Measurements from ENCODE around the gene LGALS12. TPM values are rescaled to one million over a fixed set of nuclear protein-coding genes. Genes with fewer than 3 reads are reported as not detected.
A peak's percentile ranks its signal among the peaks of the same experiment; 100 is the strongest.

The LGALS12 gene
- total RNA-seq, 2 experiments from 2014 or later = not detected

DNA sequence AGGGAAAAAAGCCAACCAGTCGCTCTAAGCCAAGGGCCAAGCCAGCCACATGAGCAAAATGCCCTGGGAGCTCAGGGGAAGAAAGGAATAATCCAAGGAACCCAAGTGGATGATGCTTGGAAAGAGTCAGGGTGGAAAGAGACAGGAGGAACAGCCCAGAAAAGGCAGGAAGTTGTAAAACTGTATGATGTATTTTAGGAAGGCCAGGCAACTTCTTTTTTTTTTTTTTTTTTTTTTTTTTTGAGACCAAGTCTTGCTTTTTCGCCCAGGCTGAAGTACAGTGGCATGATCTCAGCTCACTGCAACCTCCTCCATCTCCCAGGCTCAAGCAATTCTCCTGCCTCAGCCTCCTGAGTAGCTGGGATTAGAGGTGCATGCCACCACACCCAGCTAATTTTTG is 1.6 kb downstream of the LGALS12 start:
- no peaks in the 10 kb centered on the region for H3K4me1 ChIP-seq (ENCODE audit: insufficient read depth, low read length, poor library complexity, severe bottlenecking)
- H3K4me3 ChIP-seq (ENCODE audit: low read depth, low read length, poor library complexity, severe bottlenecking) = no peak overlapping the region
- H3K9me3 ChIP-seq (ENCODE audit: low read length) = no peaks in the 10 kb centered on the region
- TF ChIP-seq, protein P1, sequence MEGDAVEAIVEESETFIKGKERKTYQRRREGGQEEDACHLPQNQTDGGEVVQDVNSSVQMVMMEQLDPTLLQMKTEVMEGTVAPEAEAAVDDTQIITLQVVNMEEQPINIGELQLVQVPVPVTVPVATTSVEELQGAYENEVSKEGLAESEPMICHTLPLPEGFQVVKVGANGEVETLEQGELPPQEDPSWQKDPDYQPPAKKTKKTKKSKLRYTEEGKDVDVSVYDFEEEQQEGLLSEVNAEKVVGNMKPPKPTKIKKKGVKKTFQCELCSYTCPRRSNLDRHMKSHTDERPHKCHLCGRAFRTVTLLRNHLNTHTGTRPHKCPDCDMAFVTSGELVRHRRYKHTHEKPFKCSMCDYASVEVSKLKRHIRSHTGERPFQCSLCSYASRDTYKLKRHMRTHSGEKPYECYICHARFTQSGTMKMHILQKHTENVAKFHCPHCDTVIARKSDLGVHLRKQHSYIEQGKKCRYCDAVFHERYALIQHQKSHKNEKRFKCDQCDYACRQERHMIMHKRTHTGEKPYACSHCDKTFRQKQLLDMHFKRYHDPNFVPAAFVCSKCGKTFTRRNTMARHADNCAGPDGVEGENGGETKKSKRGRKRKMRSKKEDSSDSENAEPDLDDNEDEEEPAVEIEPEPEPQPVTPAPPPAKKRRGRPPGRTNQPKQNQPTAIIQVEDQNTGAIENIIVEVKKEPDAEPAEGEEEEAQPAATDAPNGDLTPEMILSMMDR (conservative IDR thresholded peaks at IDR 0.05; ENCODE audit: low read length) = no peak
- no peak for TF ChIP-seq EZH2phosphoT487 (IDR thresholded peaks at IDR 0.05; ENCODE audit: borderline replicate concordance, low read depth, low read length)
- no TSS peak for BruUV-seq (replicated peaks)
- H3K79me2 ChIP-seq (ENCODE audit: insufficient read depth, low read depth, low read length) = no peaks in the 10 kb centered on the region
- H3K36me3 ChIP-seq (ENCODE audit: insufficient read depth, low read length) = no peaks in the 10 kb centered on the region
- CTCF ChIA-PET (ENCODE audit: unreplicated experiment) = no interaction called here
- no peak overlapping the region for H2AFZ ChIP-seq (ENCODE audit: low read length)
- H4K20me1 ChIP-seq (ENCODE audit: insufficient read depth, low read length) = no peaks in the 10 kb centered on the region
- POLR2A ChIA-PET = interaction anchor here (0.7 kb wide), 1 partner anchor 55 kb away, joined by 4 read pairs; no protein-coding TSS in a partner anchor
- no peak for DNase-seq (ENCODE audit: low spot score)
- no peaks in the 10 kb centered on the region for H3K9me2 ChIP-seq (ENCODE audit: insufficient read depth, low read length)
- intact Hi-C loops (cut with micrococcal nuclease; ENCODE audit: unreplicated experiment) = no loop called here
- H3K4me2 ChIP-seq (ENCODE audit: low read length) = no peak overlapping the region
- no peak overlapping the region for H3K27ac ChIP-seq (ENCODE audit: low read depth, low read length, poor library complexity, severe bottlenecking)

DNA sequence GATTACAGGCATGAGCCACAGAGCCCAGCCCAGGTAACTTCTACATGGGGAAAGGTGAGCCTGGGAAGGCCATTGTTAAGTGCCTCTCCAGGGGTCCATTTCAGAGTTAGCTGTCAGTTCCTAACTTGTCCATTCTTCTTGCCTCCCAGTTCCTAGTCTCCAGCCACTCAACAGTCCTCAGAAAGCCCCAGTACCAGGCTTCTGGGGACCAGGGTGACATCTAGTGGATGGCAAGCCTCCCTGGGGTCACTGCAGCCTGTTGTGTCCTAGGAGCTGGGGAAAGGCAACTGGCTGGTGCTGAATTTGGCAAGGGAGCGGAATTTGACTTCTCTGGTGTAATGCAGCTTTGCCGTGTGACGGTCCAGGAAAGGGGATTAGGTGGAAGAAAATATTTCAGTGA is 2.1 kb downstream of the LGALS12 start:
- Histone ChIP-seq H3K9me3 (ENCODE audit: low read length) (no peaks in the 10 kb centered on the region), H3K27ac (ENCODE audit: low read depth, low read length, poor library complexity, severe bottlenecking) (no peak overlapping the region), H3K4me1 (ENCODE audit: insufficient read depth, low read length, poor library complexity, severe bottlenecking) (no peaks in the 10 kb centered on the region), H4K20me1 (ENCODE audit: insufficient read depth, low read length) (no peaks in the 10 kb centered on the region), H3K36me3 (ENCODE audit: insufficient read depth, low read length) (no peaks in the 10 kb centered on the region), H3K9me2 (ENCODE audit: insufficient read depth, low read length) (no peaks in the 10 kb centered on the region), H3K79me2 (ENCODE audit: insufficient read depth, low read depth, low read length) (no peaks in the 10 kb centered on the region), H2AFZ (ENCODE audit: low read length) (no peak overlapping the region), H3K4me2 (ENCODE audit: low read length) (no peak overlapping the region), H3K4me3 (ENCODE audit: low read depth, low read length, poor library complexity, severe bottlenecking) (no peak overlapping the region)
- CTCF ChIA-PET (ENCODE audit: unreplicated experiment) = no interaction called here
- no TSS peak for BruUV-seq (replicated peaks)
- intact Hi-C loops (cut with micrococcal nuclease; ENCODE audit: unreplicated experiment) = no loop called here
- POLR2A ChIA-PET = no interaction called here
- DNase-seq (ENCODE audit: low spot score) = peak; percentile 41
- TF ChIP-seq, protein P1 (conservative IDR thresholded peaks at IDR 0.05; ENCODE audit: low read length) = peak; percentile 68
- TF ChIP-seq EZH2phosphoT487 (IDR thresholded peaks at IDR 0.05; ENCODE audit: borderline replicate concordance, low read depth, low read length) = no peak

DNA sequence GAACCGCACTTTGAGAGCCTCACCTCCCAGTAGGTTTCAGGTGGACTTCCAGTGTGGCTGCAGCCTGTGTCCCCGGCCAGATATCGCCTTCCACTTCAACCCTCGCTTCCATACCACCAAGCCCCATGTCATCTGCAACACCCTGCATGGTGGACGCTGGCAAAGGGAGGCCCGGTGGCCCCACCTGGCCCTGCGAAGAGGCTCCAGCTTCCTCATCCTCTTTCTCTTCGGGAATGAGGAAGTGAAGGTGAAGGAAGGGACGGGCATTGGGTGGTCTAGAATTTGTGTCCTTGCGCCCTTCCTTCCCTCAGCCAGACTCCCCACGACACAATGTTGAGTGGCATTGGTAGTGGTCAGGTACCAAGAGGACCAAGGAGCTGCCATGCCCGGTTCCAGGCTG is 2.9 kb downstream of the LGALS12 start:
- Histone ChIP-seq H4K20me1 (ENCODE audit: insufficient read depth, low read length) (no peaks in the 10 kb centered on the region), H3K4me1 (ENCODE audit: insufficient read depth, low read length, poor library complexity, severe bottlenecking) (no peaks in the 10 kb centered on the region), H3K9me3 (ENCODE audit: low read length) (no peaks in the 10 kb centered on the region), H3K9me2 (ENCODE audit: insufficient read depth, low read length) (no peaks in the 10 kb centered on the region), H2AFZ (ENCODE audit: low read length) (no peak overlapping the region), H3K4me3 (ENCODE audit: low read depth, low read length, poor library complexity, severe bottlenecking) (no peak overlapping the region), H3K27ac (ENCODE audit: low read depth, low read length, poor library complexity, severe bottlenecking) (no peak overlapping the region), H3K36me3 (ENCODE audit: insufficient read depth, low read length) (no peaks in the 10 kb centered on the region), H3K4me2 (ENCODE audit: low read length) (no peak overlapping the region), H3K79me2 (ENCODE audit: insufficient read depth, low read depth, low read length) (no peaks in the 10 kb centered on the region)
- CTCF ChIA-PET (ENCODE audit: unreplicated experiment) = no interaction called here
- no peak for DNase-seq (ENCODE audit: low spot score)
- intact Hi-C loops (cut with micrococcal nuclease; ENCODE audit: unreplicated experiment) = no loop called here
- TF ChIP-seq, protein P1 (conservative IDR thresholded peaks at IDR 0.05; ENCODE audit: low read length) = no peak
- TF ChIP-seq EZH2phosphoT487 (IDR thresholded peaks at IDR 0.05; ENCODE audit: borderline replicate concordance, low read depth, low read length) = no peak
- POLR2A ChIA-PET = no interaction called here
- no TSS peak for BruUV-seq (replicated peaks)

Measured in OCI-LY7 (cell line).